Activated T-helper 1 cell treated with anti-CD3 and anti-CD28 coated beads, Interleukin-2, amount 50 U/mL, for 16 hours (primary cell): Measurements from ENCODE around the gene ACADM.
A peak's percentile ranks its signal among the peaks of the same experiment; 100 is the strongest.
"Not testable (repeated sequence)": the region's sequence is repeated elsewhere in the genome, so short reads cannot be mapped to it uniquely, and the experiment has no call there.

Experiments used
- DNase-seq, 2 donors: peaks; one replicate each; pipeline ENCODE4 v3.0.0-alpha.2; 2020; ENCODE audit warnings: low read depth in 1 of 2, low spot score in 1 of 2

The ACADM gene

GRCh38 chr1:75724472-75725022 lies at the start of gene ACADM:
Gene ACADM (plus strand): TSS chr1:75724709. CDS start chr1:75724788, 79 bp downstream.
- peak; percentile 57 to 80 for DNase-seq

GRCh38 chr1:75677443-75677842 lies 47.1 kb upstream of the ACADM start:
- DNase-seq = no peak

- not testable (repeated sequence) for DNase-seq
Measured at GRCh38 chr1:75677964-75678363, 46.5 kb upstream of the ACADM start.

GRCh38 chr1:75690547-75690946 lies 34.0 kb upstream of the ACADM start:
- no peak for DNase-seq

- no peak for DNase-seq
Measured at GRCh38 chr1:75693551-75693950, 31.0 kb upstream of the ACADM start.

- no peak for DNase-seq
Measured at GRCh38 chr1:75696000-75696399, 28.5 kb upstream of the ACADM start.

- DNase-seq = no peak
Measured at GRCh38 chr1:75707191-75707590, 17.3 kb upstream of the ACADM start.

- no peak for DNase-seq
Measured at GRCh38 chr1:75708910-75709309, 15.6 kb upstream of the ACADM start.

- no peak for DNase-seq
Measured at GRCh38 chr1:75710832-75711231, 13.7 kb upstream of the ACADM start.

- DNase-seq = no peak
Measured at GRCh38 chr1:75711846-75712245, 12.7 kb upstream of the ACADM start.

GRCh38 chr1:75712306-75712705 lies 12.2 kb upstream of the ACADM start:
- DNase-seq = no peak

GRCh38 chr1:75719810-75720209 lies 4.7 kb upstream of the ACADM start:
- DNase-seq = no peak

GRCh38 chr1:75720325-75720724 lies 4.2 kb upstream of the ACADM start:
- no peak for DNase-seq

- DNase-seq = no peak
Measured at GRCh38 chr1:75720820-75721219, 3.7 kb upstream of the ACADM start.

GRCh38 chr1:75722246-75722645 lies 2.3 kb upstream of the ACADM start:
- not testable (repeated sequence) for DNase-seq

GRCh38 chr1:75722966-75723365 lies 1.5 kb upstream of the ACADM start:
- DNase-seq = no peak

GRCh38 chr1:75723989-75724471 lies 479 bp upstream of the ACADM start:
- peak in 1 of 2 donors; percentile 30 for DNase-seq

GRCh38 chr1:75725266-75725665 lies 757 bp downstream of the ACADM start:
- no peak for DNase-seq

GRCh38 chr1:75725861-75726361 lies 1.4 kb downstream of the ACADM start:
- DNase-seq = no peak

- DNase-seq = no peak
Measured at GRCh38 chr1:75727571-75727970, 3.1 kb downstream of the ACADM start.

- DNase-seq = no peak
Measured at GRCh38 chr1:75730432-75730831, 5.9 kb downstream of the ACADM start.

- DNase-seq = no peak
Measured at GRCh38 chr1:75731881-75732280, 7.4 kb downstream of the ACADM start.

GRCh38 chr1:75732703-75733102 lies 8.2 kb downstream of the ACADM start:
- DNase-seq = no peak
